22Rv1 (cell line): ENCODE measurements around the gene SYTL1.

Experiments
- ZFX ChIP-seq: fragments of 450-650 bp; IDR thresholded peaks from 2 replicates; pipeline ENCODE4 v1.6.1; 2017; ENCODE audit warnings: antibody characterized with exemption, borderline replicate concordance
- TF ChIP-seq, protein P1 (sequence below): fragments of 450-650 bp; IDR thresholded peaks from 2 replicates; pipeline ENCODE4 v1.5.1; 2017; ENCODE audit warnings: mild to moderate bottlenecking

GRCh38 chr1:27361553-27361952, 19.7 kb downstream of the SYTL1 start:
- TF ChIP-seq, protein P1, sequence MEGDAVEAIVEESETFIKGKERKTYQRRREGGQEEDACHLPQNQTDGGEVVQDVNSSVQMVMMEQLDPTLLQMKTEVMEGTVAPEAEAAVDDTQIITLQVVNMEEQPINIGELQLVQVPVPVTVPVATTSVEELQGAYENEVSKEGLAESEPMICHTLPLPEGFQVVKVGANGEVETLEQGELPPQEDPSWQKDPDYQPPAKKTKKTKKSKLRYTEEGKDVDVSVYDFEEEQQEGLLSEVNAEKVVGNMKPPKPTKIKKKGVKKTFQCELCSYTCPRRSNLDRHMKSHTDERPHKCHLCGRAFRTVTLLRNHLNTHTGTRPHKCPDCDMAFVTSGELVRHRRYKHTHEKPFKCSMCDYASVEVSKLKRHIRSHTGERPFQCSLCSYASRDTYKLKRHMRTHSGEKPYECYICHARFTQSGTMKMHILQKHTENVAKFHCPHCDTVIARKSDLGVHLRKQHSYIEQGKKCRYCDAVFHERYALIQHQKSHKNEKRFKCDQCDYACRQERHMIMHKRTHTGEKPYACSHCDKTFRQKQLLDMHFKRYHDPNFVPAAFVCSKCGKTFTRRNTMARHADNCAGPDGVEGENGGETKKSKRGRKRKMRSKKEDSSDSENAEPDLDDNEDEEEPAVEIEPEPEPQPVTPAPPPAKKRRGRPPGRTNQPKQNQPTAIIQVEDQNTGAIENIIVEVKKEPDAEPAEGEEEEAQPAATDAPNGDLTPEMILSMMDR: no peak
- TF ChIP-seq ZFX: no peak
